ENCODE data around the gene EXOC2. TPM values are rescaled to one million over a fixed set of nuclear protein-coding genes. Genes with fewer than 3 reads are reported as not detected.
A peak's percentile ranks its signal among the peaks of the same experiment; 100 is the strongest.
"Not testable (repeated sequence)": the region's sequence is repeated elsewhere in the genome, so short reads cannot be mapped to it uniquely, and the experiment has no call there.

EXOC2 gene
- polyA plus RNA-seq, 1 donor: 27.0 TPM

DNA sequence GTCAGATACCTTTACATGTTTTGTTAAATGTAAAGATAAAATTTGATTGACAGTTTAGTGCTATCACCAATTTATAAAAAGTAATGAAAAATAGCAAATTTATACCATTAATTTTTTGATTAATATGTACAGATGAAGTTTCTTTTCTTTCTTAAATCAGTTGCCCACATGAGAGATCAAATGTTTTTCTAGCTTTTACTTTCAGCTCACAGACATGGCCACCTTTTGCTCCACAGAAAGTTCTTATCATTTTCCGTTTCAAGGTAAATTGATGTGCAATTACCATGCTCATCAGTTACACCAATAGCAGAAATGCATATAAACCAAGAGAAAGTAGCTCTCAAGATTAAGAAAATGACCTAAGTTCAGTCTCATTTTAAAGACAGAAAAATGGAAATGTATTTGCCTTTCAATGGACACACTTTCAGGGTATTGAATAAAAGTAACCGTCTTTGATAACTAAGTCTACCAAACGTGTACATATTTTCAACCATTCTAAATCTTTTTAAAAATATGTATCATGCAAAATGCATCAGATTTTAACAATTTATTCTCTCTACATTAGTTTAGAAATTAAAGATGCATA, 16.6 kb upstream of the EXOC2 start:
- DNase-seq (ENCODE audit: low read depth): no peak

DNA sequence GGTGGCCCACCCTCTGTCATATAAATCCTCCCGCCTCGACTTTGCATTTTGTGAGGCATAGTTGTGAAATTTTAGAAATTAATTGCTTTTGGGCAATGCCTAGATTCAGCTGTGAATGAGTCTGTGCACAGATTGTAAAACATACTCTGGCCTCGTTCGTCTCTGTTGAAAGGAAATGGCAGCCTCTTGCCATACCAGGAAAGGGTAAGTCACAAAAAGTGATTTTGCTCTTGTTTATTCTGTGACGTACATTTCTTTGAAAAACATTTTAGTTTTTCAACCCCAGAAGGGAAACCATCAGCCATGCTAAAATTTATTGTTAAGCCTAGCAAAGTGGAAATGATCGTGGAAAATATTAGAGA, 15.3 kb upstream of the EXOC2 start:
- no peak for DNase-seq (ENCODE audit: low read depth)

DNA sequence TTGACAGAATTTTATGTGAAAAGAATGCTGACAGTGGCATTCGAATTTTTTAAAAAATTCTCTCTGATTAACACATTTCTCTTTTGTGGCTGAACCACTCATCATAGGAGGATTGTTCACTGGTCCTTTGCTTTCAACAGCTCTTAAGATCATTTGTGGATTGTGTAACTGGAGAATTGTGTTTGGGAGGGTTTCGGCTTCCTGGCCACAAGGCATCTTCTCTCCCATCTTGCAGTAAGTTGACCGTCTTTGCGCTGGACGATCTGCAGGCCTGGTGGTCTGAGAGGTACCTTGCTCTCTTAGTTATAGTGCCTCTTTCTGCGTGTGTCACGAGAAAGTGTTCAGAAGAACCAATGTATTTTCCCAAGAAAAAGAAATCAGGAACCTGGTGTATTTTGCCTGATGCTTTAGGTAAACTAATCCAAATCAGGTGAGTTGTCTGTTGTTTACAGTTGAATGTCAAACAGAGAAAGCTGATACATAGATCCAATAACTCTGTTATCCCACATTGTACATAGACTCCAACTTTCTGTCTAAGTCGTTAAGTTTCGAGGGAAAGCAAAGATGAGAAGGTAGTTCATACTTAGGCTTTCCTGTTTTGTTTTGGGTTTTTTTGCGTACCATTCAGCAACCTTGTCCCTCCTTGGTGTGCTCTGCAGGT, 14.8 kb upstream of the EXOC2 start:
- DNase-seq (ENCODE audit: low read depth): no peak

DNA sequence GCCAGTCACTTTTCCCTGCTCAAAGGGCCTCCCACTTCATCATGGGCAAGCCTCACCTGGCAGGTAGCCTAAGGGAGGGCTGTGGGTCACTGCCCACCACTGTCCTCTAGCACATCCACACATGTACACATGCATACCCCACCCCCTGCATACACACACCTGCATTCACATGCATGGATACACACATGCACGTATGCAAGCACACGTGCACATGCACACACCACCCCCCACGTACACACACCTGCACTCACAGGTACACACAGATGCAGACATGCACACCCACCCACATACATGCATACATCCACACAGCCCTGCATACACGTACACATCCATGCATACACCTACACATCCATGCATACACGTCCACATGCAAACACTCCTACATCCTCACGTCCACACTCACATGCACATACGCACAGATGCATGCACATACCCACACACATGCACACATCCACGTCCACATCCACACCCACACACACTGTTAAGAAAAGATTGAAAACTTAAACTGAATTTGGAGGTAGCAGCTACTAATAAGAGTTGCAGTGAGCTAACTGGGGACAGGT, 14.0 kb upstream of the EXOC2 start:
- no peak for DNase-seq (ENCODE audit: low read depth)

DNA sequence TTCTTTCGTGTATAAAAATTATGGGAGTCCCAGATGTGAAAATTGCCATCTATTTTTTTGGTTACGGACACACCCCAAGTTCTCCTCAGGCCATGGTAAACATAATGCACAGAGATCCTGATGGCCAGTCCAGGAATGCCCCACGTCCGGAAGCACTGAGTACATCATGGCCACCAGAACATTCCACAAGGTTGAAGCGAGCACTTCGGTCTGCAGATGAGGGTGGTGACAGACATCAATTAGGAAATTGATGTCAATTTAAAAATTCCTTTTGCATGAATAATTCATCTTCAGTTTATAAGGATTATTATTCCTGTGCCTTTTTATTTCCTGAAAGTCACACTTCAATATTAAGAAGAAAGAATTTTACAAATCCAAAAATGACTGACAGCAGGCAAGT, 13.2 kb upstream of the EXOC2 start:
- no peak for DNase-seq (ENCODE audit: low read depth)

DNA sequence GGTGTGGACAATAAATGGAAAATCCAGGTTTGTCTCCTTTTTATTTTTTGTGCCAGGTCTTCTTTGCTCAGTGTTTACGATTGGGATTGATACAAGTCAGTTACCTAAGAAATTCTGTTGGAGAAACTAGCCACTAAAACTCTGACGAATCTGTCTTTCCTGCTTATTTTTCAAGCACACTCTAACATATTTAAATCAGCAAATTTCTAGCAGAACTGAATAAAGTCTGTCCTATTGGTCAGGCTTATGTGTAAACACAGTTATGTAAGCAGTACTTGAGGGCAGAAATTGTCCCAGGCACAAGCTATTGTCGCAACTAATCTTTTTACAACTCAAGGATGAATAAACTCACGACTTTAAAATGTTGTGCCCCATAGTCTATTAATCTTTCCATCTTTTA, 12.1 kb upstream of the EXOC2 start:
- no peak for DNase-seq (ENCODE audit: low read depth)

DNA sequence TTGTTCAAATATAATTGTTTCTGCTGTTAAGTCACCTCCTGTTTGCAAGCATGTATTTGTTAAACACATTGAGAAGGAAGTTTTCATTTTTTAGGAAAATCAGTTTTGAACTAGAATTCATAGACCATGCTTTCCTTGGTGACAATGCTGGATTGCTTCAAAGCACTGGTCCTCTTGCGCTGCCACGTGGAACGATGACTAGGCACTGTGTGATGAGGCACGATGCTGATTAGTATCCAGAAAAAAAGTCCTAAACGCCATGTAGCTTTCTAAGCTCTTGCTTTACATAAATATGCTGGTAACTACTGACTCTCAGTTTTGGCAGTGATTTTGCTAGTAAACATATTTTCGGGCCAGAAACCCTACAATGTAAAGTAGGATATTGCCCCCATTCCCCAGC, 11.1 kb upstream of the EXOC2 start:
- no peak for DNase-seq (ENCODE audit: low read depth)

DNA sequence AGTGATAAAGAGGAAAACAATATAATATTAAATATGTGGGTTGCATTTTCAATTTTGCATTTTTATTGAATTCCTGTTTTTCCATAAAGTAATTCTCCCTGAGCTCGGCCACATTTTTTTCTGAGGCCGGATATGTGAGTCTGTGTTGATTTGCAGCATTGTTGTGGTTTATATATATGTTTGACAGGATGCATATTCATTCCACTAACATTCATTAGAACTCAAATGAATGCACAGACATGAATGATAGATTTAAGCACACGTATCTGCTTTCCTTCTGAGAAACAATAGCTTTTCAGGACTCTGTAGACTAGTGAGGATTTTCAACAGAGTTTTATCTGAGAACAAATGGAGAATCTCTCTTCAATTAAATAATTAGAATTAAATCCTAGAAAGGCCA, 10.6 kb upstream of the EXOC2 start:
- no peak for DNase-seq (ENCODE audit: low read depth)

DNA sequence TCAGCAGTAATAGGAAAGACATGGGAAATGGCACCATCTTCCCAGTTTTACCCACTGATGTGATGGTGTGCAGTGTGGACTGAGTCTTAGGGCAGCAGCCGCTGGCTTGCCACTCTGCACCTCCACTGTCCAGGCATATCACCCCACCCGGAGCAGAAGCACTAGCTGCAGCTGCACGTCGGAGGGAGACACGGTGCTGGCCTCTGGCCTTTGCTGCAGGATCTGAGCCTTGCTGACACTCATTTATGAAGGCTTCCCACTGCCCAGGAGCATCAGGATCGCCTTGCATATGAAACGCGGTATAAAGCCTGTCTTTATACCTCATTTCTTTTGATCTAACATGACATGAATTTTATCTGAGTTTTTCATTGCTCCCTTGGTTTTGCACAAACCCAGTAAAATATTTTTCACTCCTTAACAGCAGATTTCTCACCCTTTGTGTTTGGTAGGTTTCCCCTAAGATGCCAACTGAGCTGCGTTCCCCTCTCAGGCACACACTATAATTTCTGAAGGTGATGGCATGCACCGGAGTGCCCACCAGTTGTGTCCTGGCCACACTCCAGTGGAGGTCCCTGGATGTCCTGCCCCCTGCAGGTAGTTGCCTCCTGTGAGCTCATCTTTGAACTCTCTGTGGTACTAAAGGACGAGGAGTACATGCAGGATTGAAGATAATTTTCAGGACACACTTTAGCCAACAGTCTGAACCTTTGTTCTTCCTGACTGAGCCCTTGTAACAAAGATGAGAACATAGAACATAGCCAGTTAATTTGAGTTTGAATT, 9.0 kb upstream of the EXOC2 start:
- no peak for DNase-seq (ENCODE audit: low read depth)

DNA sequence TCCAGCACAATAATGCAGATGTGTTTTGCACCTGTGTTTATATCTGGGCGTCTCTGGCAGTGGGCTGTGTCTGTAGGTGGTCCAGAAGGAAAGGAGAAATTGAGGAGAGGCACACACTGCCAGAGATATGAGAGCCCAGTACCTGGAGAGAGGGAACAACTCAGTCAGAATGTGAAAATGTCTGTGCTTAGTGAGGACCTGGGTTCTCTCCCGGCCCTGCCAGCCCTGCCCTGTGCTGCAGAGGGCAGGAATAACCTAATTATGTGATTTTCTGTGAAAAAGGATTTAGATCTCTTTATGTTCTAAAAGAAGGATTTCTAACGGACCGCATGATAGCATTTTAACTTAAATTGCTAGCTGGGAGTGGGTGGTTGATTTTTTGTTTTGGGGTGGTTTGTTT, 8.3 kb upstream of the EXOC2 start:
- DNase-seq (ENCODE audit: low read depth): no peak

DNA sequence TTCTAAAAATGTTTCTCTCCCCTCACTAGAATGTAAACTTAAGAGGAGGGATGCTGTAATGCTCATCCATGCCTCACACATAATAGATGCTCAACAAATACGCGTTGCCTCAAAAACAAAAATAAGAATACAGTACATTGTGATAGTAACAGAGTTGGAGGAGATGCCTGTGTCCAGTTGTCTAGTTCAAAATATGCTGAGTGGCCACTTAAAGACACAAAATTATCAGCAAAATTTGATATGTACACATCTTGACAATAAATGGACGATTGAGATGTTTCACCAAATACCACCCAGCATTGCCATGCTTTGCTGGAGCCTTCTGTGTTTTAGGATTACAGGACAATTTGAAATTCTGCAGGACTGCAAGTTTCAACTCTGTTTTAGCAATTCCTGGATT, 7.6 kb upstream of the EXOC2 start:
- no peak for DNase-seq (ENCODE audit: low read depth)

DNA sequence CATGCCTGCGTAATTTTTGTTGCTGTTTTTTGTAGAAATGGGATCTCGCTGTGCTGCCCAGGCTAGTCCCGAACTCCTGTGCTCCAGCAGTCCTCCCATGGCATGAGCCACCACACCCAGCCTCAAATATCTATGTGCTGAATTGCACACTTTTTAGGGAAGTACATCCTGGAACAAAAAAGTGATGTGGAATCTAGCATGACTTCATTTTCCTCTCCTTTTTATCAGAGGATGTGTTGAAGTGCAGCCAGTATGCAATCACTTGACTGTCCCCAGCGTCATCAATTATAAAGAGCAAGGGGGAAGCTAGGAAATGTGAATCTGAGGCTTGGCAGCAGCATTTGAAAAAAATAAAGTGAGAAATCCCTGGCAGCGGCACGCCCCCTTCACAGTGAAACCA, 6.4 kb upstream of the EXOC2 start:
- DNase-seq (ENCODE audit: low read depth): no peak

DNA sequence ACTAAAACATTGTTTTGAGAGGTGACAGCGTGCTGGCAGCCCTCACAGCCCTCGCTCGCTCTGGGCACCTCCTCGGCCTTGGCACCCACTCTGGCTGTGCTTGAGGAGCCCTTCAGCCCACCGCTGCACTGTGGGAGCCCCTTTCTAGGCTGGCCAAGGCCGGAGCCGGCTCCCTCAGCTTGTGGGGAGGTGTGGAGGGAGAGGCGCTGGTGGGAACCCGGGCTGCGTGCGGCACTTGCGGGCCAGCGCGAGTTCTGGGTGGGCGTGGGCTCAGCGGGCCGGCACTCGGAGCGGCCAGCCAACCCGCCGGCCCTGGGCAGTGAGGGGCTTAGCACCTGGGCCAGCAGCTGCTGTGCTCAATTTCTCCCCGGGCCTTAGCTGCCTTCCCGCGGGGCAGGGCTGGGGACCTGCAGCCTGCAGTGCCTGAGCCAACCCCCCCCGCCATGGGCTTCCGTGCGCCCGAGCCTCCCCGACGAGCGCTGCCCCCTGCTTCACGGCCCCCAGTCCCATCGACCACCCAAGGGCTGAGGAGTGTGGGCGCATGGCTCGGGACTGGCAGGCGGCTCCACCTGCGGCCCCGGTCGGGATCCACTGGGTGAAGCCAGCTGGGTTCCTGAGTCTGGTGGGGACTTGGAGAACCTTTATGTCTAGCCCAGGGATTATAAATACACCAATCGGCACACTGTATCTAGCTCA, 1.6 kb upstream of the EXOC2 start:
- not testable (repeated sequence) for DNase-seq (ENCODE audit: low read depth)

DNA sequence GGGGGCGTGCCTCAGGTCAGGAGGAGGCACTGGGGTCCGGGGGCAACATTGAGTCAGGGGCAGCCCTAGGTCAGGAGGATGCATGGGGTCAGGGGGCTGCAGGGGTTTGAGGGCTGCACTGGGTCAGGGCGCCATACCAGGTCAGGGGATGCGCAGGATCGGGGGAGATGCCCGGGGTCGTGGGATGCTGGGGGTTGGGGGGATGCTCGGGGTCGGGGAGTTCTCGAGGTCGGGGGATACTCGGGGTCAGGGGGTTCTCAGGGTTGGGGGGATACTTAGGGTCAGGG, 727 bp upstream of the EXOC2 start:
- no peak for DNase-seq (ENCODE audit: low read depth)

DNA sequence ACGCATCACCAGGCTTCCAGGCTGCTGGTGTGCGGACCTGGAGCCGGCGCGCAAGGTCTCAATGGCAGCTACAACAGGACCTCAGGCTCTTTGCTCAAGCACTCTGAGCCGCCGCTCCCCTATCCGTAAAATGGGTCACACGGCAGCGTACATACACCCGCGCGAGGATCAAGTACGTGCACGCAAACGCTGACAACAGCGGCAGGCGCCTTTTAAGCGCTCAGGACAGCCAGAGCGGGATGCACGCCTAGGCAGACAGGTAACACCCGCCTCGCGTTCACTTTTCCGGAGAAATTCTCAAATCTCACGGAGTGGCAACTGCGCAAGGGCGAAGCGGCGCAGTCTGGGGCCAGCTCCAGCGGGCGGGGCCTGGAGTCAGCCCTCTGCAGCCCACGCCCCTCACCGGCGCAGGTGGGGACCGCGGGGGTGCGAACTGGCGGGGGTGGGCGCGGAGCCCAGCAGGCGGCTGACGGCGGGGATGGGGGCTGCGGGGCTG, 535 bp downstream of the EXOC2 start:
- no peak for DNase-seq (ENCODE audit: low read depth)

DNA sequence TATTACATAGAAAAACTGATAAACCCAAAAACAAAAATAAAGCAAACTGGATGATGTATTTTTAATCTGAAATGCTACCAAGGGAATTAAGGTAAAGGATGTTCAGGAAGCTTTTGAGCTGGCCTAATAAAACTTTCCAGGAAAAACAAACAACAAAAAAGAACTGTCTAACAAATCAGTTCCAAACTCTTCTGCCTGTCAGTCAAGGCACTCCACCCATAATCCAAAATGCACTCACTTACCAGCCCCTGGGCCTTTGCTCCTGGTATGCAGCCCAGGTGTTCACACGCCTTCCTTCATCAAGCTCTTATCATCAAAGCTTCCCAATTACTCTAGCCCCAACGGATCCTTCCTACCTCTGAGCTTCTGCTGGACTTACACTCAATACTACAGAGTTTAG, 3.7 kb downstream of the EXOC2 start:
- DNase-seq (ENCODE audit: low read depth): no peak

DNA sequence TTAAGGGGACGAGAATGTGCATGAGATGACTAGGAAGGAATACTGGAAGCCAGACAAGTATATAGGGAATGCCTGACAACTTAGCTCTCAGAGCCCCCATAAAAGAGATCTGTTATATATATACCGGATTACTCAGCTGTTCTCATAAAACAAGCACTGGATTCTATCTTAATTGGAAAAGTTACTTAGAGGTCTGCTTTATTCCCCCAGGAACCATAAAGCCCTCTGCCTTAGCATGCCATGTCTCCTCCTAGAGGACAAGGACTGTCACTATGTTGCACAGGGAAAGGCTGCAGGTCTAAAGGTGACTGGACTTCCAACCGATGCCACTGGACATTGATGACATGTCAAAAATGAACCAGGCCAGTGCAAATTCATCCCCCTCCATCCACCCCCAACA, 6.4 kb downstream of the EXOC2 start:
- no peak for DNase-seq (ENCODE audit: low read depth)

DNA sequence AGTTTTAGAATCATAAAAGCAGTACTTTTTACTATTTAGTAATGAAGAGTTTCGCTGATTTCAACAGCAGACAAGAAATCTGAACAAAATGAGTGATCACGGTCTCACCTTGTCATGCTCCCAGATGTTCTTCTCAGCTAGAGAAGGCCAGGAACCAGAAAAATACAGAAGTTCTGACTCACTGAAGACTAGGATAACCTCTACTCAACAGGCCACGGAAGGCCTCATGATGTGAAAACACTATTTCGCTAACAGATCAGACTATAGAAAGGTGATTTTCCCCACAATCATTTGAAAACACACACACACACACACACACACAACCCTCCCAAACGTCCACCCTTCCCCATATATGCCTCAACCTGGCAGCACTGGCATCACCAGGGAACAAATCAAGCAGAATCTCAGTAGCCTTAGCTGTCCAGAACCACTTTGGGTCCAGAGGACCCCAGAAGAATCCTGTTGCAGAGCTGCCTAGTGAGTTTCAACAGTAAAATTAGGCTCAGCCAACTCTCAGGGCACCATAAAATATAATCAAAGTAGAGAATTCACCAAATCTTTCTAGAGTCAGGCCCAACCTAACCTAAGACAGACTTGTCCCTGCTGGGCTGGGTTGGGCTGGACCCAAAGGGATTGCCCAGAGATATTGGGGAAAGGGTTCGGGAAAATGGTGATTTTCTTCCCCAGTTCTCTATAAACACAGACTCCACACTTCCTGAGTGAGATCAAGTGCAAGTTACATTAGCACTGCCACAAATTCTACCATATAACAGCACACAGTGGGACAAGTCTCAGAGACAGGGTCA, 7.9 kb downstream of the EXOC2 start:
- DNase-seq (ENCODE audit: low read depth): no peak

DNA sequence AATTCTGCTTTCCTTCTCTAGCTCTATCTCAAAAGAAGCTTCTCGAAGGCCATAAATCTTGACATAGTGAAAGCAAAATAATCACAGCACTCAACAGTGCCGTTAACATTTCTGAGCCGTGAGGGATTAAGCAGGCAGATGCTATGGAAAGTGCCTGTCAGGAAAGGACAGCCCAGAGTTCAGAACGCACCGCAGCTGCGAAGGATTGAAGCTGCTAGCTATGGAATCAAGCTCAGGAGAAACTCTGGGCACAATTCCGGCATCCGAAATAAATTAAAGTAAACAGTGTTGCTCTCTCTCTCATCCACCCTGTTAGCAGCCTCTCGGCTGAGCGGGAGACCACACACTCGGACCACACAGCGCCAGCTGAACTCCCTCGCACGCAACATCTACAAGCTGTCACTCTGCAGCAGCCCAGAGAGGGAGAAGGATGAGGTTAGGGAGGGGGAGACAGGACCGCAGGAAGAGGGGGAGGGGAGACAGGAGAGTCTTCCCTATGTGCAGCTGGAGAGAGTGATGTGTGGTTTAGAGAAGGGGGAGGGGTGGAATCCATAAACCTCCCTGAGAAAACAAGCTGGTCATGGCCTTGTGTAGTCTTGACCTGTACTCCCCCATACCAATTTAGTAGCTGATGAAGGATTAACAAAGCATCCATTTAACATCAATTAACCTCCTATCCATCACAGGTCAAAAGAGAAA, 9.0 kb downstream of the EXOC2 start:
- DNase-seq (ENCODE audit: low read depth): peak; percentile 62

DNA sequence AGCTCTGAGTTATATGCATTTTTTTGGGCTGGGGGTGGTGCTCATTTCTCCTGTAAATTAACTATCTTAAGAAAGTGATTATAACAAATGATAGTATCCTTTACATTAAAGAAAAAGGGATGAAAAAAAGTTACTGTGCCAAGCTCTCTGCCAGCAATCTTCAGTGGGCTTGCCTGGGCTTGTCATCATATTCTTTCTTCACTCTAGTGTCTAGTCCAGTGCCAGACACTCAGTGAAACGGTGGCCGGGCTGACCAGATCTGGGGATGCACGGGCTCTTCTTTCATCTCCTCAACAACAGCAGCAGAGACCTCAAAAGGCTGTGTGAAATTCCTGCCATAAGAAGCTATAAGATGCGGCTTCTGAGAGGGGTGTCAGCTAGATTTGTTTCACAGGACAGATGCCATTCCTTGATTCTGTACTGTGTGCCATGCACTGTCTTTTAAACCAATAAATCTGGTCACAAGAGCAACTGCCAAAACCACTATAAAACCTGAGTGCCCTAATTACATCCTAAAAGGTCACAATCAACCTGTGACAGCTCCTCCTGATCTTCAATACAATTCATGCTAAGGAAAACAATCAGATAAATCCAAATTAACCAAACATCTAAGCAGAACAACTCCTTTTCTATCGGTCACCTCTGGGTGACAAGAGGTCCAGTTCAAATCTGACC, 12.1 kb downstream of the EXOC2 start:
- DNase-seq (ENCODE audit: low read depth): no peak
